Ishikawa (cell line): ENCODE measurements around the gene CRTAC1.

ENCODE experiments used
- CEBPB ChIP-seq: IDR thresholded peaks from 2 replicates; pipeline ENCODE4 v1.6.1; 2012
- EP300 ChIP-seq: IDR thresholded peaks from 2 replicates; pipeline ENCODE4 v1.6.1; 2012; ENCODE audit warnings: borderline replicate concordance
- FOXM1 ChIP-seq: IDR thresholded peaks from 2 replicates; pipeline ENCODE4 v1.6.1; 2012; ENCODE audit warnings: low read depth, borderline replicate concordance
- NFIC ChIP-seq: IDR thresholded peaks from 2 replicates; pipeline ENCODE4 v1.6.1; 2012
- RAD21 ChIP-seq: IDR thresholded peaks from 2 replicates; pipeline ENCODE4 v1.6.1; 2012; ENCODE audit warnings: low read depth
- TAF1 ChIP-seq: IDR thresholded peaks from 2 replicates; pipeline ENCODE4 v1.6.1; 2012; ENCODE audit warnings: low read depth, mild to moderate bottlenecking
- TEAD4 ChIP-seq: IDR thresholded peaks from 2 replicates; pipeline ENCODE4 v1.6.1; 2012
- YY1 ChIP-seq: IDR thresholded peaks from 2 replicates; pipeline ENCODE4 v1.6.1; 2012; ENCODE audit warnings: low read depth
- TF ChIP-seq, protein P1 (sequence below): IDR thresholded peaks from 2 replicates; pipeline ENCODE4 v1.6.1; 2012; ENCODE audit warnings: low read depth, mild to moderate bottlenecking
- TF ChIP-seq, protein P2 (sequence below): IDR thresholded peaks from 2 replicates; pipeline ENCODE4 v1.6.1; 2012

DNA sequence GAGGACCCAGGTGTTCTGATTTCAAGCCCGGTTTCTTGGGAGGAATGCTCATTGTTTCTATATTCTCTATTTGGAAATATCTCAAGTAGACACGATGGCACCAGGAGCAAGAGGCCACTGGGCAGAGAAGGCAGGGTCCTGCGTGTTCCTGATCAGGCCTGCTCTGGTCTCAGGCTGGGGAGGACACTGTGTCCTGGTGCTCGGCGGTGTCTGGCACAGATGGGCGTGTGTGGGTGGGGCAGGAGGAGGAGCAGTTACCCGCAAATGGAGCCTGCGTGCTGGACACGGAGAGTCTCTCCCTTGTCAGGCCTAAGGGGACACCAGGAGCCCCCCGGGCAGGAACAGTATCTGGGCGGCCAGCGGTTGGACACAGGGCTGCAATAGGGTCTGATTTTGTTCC is 206.7 kb downstream of the CRTAC1 start:
- TF ChIP-seq, protein P1, sequence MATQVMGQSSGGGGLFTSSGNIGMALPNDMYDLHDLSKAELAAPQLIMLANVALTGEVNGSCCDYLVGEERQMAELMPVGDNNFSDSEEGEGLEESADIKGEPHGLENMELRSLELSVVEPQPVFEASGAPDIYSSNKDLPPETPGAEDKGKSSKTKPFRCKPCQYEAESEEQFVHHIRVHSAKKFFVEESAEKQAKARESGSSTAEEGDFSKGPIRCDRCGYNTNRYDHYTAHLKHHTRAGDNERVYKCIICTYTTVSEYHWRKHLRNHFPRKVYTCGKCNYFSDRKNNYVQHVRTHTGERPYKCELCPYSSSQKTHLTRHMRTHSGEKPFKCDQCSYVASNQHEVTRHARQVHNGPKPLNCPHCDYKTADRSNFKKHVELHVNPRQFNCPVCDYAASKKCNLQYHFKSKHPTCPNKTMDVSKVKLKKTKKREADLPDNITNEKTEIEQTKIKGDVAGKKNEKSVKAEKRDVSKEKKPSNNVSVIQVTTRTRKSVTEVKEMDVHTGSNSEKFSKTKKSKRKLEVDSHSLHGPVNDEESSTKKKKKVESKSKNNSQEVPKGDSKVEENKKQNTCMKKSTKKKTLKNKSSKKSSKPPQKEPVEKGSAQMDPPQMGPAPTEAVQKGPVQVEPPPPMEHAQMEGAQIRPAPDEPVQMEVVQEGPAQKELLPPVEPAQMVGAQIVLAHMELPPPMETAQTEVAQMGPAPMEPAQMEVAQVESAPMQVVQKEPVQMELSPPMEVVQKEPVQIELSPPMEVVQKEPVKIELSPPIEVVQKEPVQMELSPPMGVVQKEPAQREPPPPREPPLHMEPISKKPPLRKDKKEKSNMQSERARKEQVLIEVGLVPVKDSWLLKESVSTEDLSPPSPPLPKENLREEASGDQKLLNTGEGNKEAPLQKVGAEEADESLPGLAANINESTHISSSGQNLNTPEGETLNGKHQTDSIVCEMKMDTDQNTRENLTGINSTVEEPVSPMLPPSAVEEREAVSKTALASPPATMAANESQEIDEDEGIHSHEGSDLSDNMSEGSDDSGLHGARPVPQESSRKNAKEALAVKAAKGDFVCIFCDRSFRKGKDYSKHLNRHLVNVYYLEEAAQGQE: no peak
- TF ChIP-seq TEAD4 (no peak), NFIC (no peak), TAF1 (no peak), EP300 (no peak), RAD21 (no peak), CEBPB (no peak), YY1 (no peak), FOXM1 (no peak)
- TF ChIP-seq, protein P2, sequence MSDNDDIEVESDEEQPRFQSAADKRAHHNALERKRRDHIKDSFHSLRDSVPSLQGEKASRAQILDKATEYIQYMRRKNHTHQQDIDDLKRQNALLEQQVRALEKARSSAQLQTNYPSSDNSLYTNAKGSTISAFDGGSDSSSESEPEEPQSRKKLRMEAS: no peak
